HCT116 (cell line): ENCODE data around the gene TMCO5A.

Experiments used
- EZH2 ChIP-seq: fragments of 200-600 bp; sonication (generic); IDR thresholded peaks from 2 replicates; pipeline ENCODE4 v1.6.1; 2017; ENCODE audit warnings: antibody characterized with exemption, mixed run types
- POLR2A ChIP-seq: IDR thresholded peaks from 2 replicates; pipeline ENCODE4 v1.7.0; 2011; ENCODE audit warnings: borderline replicate concordance; ENCODE audit not compliant: insufficient read depth, insufficient read length; ENCODE audit errors: extremely low read depth
- TF ChIP-seq, protein P1 (sequence below), 3 experiments: fragments of 200-600 bp in 1 of 3; sonication (generic) in 1 of 3; IDR thresholded peaks in 2 of 3; conservative IDR thresholded peaks in 1 of 3; 2 replicates each; pipeline ENCODE4 v1.5.1; 2012 to 2017; ENCODE audit warnings: low read depth in 2 of 3, low read length in 2 of 3, antibody characterized with exemption in 1 of 3, borderline replicate concordance in 1 of 3, control low read depth in 1 of 3, mild to moderate bottlenecking in 1 of 3, mixed read lengths in 1 of 3, mixed run types in 1 of 3, moderate library complexity in 1 of 3; ENCODE audit not compliant: insufficient read depth in 1 of 3
- TF ChIP-seq, protein P2 (sequence below): IDR thresholded peaks from 2 replicates; pipeline ENCODE4 v1.6.1; 2012
- TF ChIP-seq, protein P3 (sequence below): IDR thresholded peaks from 2 replicates; pipeline ENCODE4 v1.6.1; 2012

DNA sequence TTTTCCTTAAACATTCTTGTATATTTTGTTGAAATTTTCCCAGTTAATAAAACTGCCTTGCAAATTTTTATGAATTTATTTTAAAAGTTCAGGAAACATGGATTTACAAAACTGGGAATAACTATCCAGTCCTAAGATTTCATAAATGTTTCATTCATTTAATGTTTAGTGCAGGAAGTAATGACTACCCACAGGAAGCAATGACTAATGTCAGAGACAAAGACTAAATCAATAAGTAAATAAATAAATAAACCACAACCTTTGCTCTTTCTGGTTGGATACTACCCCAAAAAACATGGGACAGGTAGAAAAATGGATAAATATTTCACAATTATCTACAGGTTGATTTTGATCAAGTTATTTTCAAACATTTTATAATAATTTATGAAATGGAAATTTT is 48.8 kb upstream of the TMCO5A start:
- no peak for TF ChIP-seq POLR2A
- TF ChIP-seq, protein P1, sequence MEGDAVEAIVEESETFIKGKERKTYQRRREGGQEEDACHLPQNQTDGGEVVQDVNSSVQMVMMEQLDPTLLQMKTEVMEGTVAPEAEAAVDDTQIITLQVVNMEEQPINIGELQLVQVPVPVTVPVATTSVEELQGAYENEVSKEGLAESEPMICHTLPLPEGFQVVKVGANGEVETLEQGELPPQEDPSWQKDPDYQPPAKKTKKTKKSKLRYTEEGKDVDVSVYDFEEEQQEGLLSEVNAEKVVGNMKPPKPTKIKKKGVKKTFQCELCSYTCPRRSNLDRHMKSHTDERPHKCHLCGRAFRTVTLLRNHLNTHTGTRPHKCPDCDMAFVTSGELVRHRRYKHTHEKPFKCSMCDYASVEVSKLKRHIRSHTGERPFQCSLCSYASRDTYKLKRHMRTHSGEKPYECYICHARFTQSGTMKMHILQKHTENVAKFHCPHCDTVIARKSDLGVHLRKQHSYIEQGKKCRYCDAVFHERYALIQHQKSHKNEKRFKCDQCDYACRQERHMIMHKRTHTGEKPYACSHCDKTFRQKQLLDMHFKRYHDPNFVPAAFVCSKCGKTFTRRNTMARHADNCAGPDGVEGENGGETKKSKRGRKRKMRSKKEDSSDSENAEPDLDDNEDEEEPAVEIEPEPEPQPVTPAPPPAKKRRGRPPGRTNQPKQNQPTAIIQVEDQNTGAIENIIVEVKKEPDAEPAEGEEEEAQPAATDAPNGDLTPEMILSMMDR (IDR thresholded peaks at IDR 0.05 in 2 of 3, conservative IDR thresholded peaks at IDR 0.05 in 1 of 3; ENCODE audit: borderline replicate concordance in 1 of 3, insufficient read depth in 1 of 3, low read depth in 2 of 3, low read length in 2 of 3), result no peak
- TF ChIP-seq, protein P2, sequence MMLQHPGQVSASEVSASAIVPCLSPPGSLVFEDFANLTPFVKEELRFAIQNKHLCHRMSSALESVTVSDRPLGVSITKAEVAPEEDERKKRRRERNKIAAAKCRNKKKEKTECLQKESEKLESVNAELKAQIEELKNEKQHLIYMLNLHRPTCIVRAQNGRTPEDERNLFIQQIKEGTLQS, result no peak
- no peak for TF ChIP-seq EZH2
- TF ChIP-seq, protein P3, sequence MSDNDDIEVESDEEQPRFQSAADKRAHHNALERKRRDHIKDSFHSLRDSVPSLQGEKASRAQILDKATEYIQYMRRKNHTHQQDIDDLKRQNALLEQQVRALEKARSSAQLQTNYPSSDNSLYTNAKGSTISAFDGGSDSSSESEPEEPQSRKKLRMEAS, result no peak
